Neural progenitor cell (in vitro differentiated cells): ENCODE measurements around the gene SLC47A2.

Experiments used
- CTCF ChIP-seq: fragments of 200-600 bp; sonication (generic); IDR thresholded peaks from 2 replicates; pipeline ENCODE4 v1.5.1; 2017; ENCODE audit warnings: antibody characterized with exemption, mild to moderate bottlenecking
- EZH2 ChIP-seq: fragments of 200-600 bp; sonication (generic); IDR thresholded peaks from 2 replicates; pipeline ENCODE4 v1.6.1; 2017; ENCODE audit warnings: antibody characterized with exemption, mild to moderate bottlenecking, moderate library complexity
- EZH2phosphoT487 ChIP-seq: fragments of 200-600 bp; sonication (generic); IDR thresholded peaks from 2 replicates; pipeline ENCODE4 v1.6.1; 2017; ENCODE audit warnings: antibody characterized with exemption

DNA sequence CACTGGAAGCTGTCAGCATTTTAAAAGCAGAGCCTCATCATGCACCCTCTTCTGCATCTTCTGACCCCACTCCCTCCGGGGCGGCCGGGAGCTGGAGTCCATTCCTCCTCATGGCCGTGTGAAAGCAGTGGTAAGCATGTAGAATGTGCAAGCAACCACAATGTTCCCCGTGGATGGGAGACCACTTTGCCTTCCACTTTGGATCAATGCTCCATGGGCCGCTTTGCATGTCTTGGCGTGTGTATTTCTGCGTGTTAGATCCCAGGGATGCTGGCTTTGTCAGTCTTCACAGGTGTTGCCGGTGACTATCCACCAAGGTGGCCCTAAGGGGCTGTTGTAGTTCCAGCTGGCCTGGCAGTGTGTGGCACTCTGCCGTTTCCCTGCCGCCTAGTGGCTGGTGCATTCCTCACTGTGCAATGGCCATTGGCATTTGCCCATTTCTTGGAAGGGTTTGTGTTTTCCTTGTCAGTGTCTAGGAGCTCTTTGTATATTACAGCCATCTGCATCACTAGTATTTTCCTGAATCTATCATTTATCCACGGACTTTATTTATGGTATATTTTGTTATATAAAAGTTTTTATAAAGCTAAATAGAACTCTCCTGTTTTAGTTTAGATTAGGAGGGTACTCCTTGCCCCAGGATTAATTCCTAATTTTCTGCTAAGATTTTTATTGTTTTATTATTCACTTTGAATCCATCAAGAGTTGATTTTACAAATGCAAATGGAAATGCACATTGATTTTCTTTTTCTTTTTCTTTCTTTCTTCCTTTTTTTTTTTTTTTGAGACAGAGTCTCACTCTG lies 37.5 kb upstream of the SLC47A2 start:
- peak; percentile 47 for TF ChIP-seq CTCF
- no peak for TF ChIP-seq EZH2
- no peak for TF ChIP-seq EZH2phosphoT487
